Hepatocyte (in vitro differentiated cells): ENCODE results near the gene LRRTM2.

Source experiments
- EZH2 ChIP-seq: fragments of 200-600 bp; sonication (generic); IDR thresholded peaks from 2 replicates; pipeline ENCODE4 v1.6.1; 2016; ENCODE audit warnings: antibody characterized with exemption, mild to moderate bottlenecking, borderline replicate concordance
- EZH2phosphoT487 ChIP-seq: fragments of 200-600 bp; sonication (generic); IDR thresholded peaks from one replicate; pipeline ENCODE4 v1.6.1; 2018; ENCODE audit warnings: antibody characterized with exemption, mild to moderate bottlenecking, low read depth, moderate library complexity; ENCODE audit not compliant: unreplicated experiment, severe bottlenecking
- TF ChIP-seq, protein P1 (sequence below): fragments of 200-600 bp; sonication (generic); IDR thresholded peaks from 2 replicates; pipeline ENCODE4 v1.5.1; 2016; ENCODE audit warnings: antibody characterized with exemption, mild to moderate bottlenecking; ENCODE audit not compliant: poor library complexity

DNA sequence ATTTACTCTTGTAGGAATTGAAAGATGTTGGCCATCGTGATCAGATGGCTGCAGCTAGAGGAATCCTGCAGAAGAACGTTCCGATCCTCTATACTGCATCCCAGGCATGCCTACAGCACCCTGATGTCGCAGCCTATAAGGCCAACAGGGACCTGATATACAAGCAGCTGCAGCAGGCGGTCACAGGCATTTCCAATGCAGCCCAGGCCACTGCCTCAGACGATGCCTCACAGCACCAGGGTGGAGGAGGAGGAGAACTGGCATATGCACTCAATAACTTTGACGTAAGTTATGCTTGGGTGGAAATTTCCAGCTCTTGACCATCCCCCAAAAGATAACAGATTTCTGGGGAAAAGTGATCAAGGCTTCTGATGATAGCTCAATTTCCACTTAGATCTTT, 50.6 kb downstream of the LRRTM2 start:
- TF ChIP-seq, protein P1, sequence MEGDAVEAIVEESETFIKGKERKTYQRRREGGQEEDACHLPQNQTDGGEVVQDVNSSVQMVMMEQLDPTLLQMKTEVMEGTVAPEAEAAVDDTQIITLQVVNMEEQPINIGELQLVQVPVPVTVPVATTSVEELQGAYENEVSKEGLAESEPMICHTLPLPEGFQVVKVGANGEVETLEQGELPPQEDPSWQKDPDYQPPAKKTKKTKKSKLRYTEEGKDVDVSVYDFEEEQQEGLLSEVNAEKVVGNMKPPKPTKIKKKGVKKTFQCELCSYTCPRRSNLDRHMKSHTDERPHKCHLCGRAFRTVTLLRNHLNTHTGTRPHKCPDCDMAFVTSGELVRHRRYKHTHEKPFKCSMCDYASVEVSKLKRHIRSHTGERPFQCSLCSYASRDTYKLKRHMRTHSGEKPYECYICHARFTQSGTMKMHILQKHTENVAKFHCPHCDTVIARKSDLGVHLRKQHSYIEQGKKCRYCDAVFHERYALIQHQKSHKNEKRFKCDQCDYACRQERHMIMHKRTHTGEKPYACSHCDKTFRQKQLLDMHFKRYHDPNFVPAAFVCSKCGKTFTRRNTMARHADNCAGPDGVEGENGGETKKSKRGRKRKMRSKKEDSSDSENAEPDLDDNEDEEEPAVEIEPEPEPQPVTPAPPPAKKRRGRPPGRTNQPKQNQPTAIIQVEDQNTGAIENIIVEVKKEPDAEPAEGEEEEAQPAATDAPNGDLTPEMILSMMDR = no peak
- TF ChIP-seq EZH2 = no peak
- no peak for TF ChIP-seq EZH2phosphoT487
